ENCODE results near the gene RIPOR3. TPM values are rescaled to one million over a fixed set of nuclear protein-coding genes. Genes with fewer than 3 reads are reported as not detected.
A peak's percentile ranks its signal among the peaks of the same experiment; 100 is the strongest.

RIPOR3 gene
- total RNA-seq, 1 donor from 2014 or later = not detected

- Mint-ChIP-seq H3K4me3 (peak overlapping the region; percentile 82), H3K4me1 (ENCODE audit: low read depth) (peaks cover 30% of the 10 kb centered on the region), H3K36me3 (ENCODE audit: low read depth) (no peaks in the 10 kb centered on the region), H3K27me3 (ENCODE audit: insufficient read depth) (peaks cover 1% of the 10 kb centered on the region), H3K9me3 (no peaks in the 10 kb centered on the region), H3K27ac (no peak overlapping the region)
- DNase-seq (ENCODE audit: low spot score) = no peak
- intact Hi-C loops (cut with micrococcal nuclease) = no loop called here
These were observed 37.9 kb upstream of the RIPOR3 start for GRCh38 chr20:50728981-50729874.

- intact Hi-C loops (cut with micrococcal nuclease) = no loop called here
- Mint-ChIP-seq H3K27me3 (ENCODE audit: insufficient read depth) (peaks cover 1% of the 10 kb centered on the region), H3K27ac (no peak overlapping the region), H3K4me1 (ENCODE audit: low read depth) (peaks cover 26% of the 10 kb centered on the region), H3K36me3 (ENCODE audit: low read depth) (no peaks in the 10 kb centered on the region), H3K9me3 (no peaks in the 10 kb centered on the region), H3K4me3 (no peak overlapping the region)
- DNase-seq (ENCODE audit: low spot score) = no peak
These were observed 37.2 kb upstream of the RIPOR3 start for GRCh38 chr20:50728486-50728980.

GRCh38 chr20:50727792-50728485 lies 36.6 kb upstream of the RIPOR3 start:
- no peak overlapping the region for H3K27ac Mint-ChIP-seq
- no peak overlapping the region for H3K4me3 Mint-ChIP-seq
- H3K9me3 Mint-ChIP-seq = no peaks in the 10 kb centered on the region
- peaks cover 22% of the 10 kb centered on the region for H3K4me1 Mint-ChIP-seq (ENCODE audit: low read depth)
- no peaks in the 10 kb centered on the region for H3K36me3 Mint-ChIP-seq (ENCODE audit: low read depth)
- peaks cover 1% of the 10 kb centered on the region for H3K27me3 Mint-ChIP-seq (ENCODE audit: insufficient read depth)
- no peak for DNase-seq (ENCODE audit: low spot score)
- intact Hi-C loops (cut with micrococcal nuclease) = no loop called here

GRCh38 chr20:50726955-50727791 lies 35.8 kb upstream of the RIPOR3 start:
- Mint-ChIP-seq H3K4me1 (ENCODE audit: low read depth) (peaks cover 15% of the 10 kb centered on the region), H3K27me3 (ENCODE audit: insufficient read depth) (peaks cover 1% of the 10 kb centered on the region), H3K4me3 (no peak overlapping the region), H3K27ac (no peak overlapping the region), H3K36me3 (ENCODE audit: low read depth) (no peaks in the 10 kb centered on the region), H3K9me3 (no peaks in the 10 kb centered on the region)
- DNase-seq (ENCODE audit: low spot score) = no peak
- intact Hi-C loops (cut with micrococcal nuclease) = no loop called here

- H3K27me3 Mint-ChIP-seq (ENCODE audit: insufficient read depth) = peaks cover 1% of the 10 kb centered on the region
- peaks cover 12% of the 10 kb centered on the region for H3K4me1 Mint-ChIP-seq (ENCODE audit: low read depth)
These were observed 34.3 kb upstream of the RIPOR3 start for GRCh38 chr20:50725724-50726005.

GRCh38 chr20:50724851-50725723 lies 33.7 kb upstream of the RIPOR3 start:
- peaks cover 1% of the 10 kb centered on the region for H3K27me3 Mint-ChIP-seq (ENCODE audit: insufficient read depth)
- intact Hi-C loops (cut with micrococcal nuclease) = loop anchor here (1.0 to 2.0 kb wide), 2 partner anchors 21 to 532 kb away; no protein-coding TSS in a partner anchor
- no peak overlapping the region for H3K4me3 Mint-ChIP-seq
- H3K9me3 Mint-ChIP-seq = no peaks in the 10 kb centered on the region
- no peak for DNase-seq (ENCODE audit: low spot score)
- no peak overlapping the region for H3K27ac Mint-ChIP-seq
- H3K4me1 Mint-ChIP-seq (ENCODE audit: low read depth) = peaks cover 12% of the 10 kb centered on the region
- no peaks in the 10 kb centered on the region for H3K36me3 Mint-ChIP-seq (ENCODE audit: low read depth)

More at GRCh38 chr20:50725724-50726005, 34.3 kb upstream of the RIPOR3 start:
- intact Hi-C loops (cut with micrococcal nuclease) = loop anchor here (1.0 to 2.0 kb wide), 2 partner anchors 21 to 533 kb away; no protein-coding TSS in a partner anchor
- no peak for DNase-seq (ENCODE audit: low spot score)
- no peaks in the 10 kb centered on the region for H3K36me3 Mint-ChIP-seq (ENCODE audit: low read depth)
- H3K27ac Mint-ChIP-seq = no peak overlapping the region
- H3K9me3 Mint-ChIP-seq = no peaks in the 10 kb centered on the region
- H3K4me3 Mint-ChIP-seq = no peak overlapping the region

- Mint-ChIP-seq H3K27me3 (ENCODE audit: insufficient read depth) (peaks cover 1% of the 10 kb centered on the region), H3K9me3 (no peaks in the 10 kb centered on the region)
These were observed 32.9 kb upstream of the RIPOR3 start for GRCh38 chr20:50724112-50724725.

GRCh38 chr20:50723672-50724071 lies 32.3 kb upstream of the RIPOR3 start:
- Mint-ChIP-seq H3K4me1 (ENCODE audit: low read depth) (peaks cover 12% of the 10 kb centered on the region), H3K27me3 (ENCODE audit: insufficient read depth) (peaks cover 1% of the 10 kb centered on the region), H3K4me3 (no peak overlapping the region), H3K27ac (no peak overlapping the region), H3K36me3 (ENCODE audit: low read depth) (no peaks in the 10 kb centered on the region), H3K9me3 (no peaks in the 10 kb centered on the region)
- DNase-seq (ENCODE audit: low spot score) = no peak
- intact Hi-C loops (cut with micrococcal nuclease) = loop anchor here (2.0 kb wide), 1 partner anchor 531 kb away; no protein-coding TSS in a partner anchor

More at GRCh38 chr20:50724112-50724725, 32.9 kb upstream of the RIPOR3 start:
- Mint-ChIP-seq H3K4me3 (no peak overlapping the region), H3K36me3 (ENCODE audit: low read depth) (no peaks in the 10 kb centered on the region), H3K27ac (no peak overlapping the region), H3K4me1 (ENCODE audit: low read depth) (peaks cover 12% of the 10 kb centered on the region)
- DNase-seq (ENCODE audit: low spot score) = no peak
- intact Hi-C loops (cut with micrococcal nuclease) = loop anchor here (2.0 kb wide), 1 partner anchor 531 kb away; no protein-coding TSS in a partner anchor

GRCh38 chr20:50722424-50723155 lies 31.2 kb upstream of the RIPOR3 start:
- H3K4me3 Mint-ChIP-seq = no peak overlapping the region
- no peaks in the 10 kb centered on the region for H3K36me3 Mint-ChIP-seq (ENCODE audit: low read depth)
- peak overlapping the region; percentile 31 for H3K27ac Mint-ChIP-seq
- no peak for DNase-seq (ENCODE audit: low spot score)
- H3K9me3 Mint-ChIP-seq = no peaks in the 10 kb centered on the region
- H3K4me1 Mint-ChIP-seq (ENCODE audit: low read depth) = peaks cover 11% of the 10 kb centered on the region
- H3K27me3 Mint-ChIP-seq (ENCODE audit: insufficient read depth) = peaks cover 3% of the 10 kb centered on the region
- intact Hi-C loops (cut with micrococcal nuclease) = no loop called here

GRCh38 chr20:50721881-50722281 lies 30.5 kb upstream of the RIPOR3 start:
- Mint-ChIP-seq H3K4me1 (ENCODE audit: low read depth) (peaks cover 4% of the 10 kb centered on the region), H3K4me3 (no peak overlapping the region), H3K36me3 (ENCODE audit: low read depth) (no peaks in the 10 kb centered on the region), H3K27me3 (ENCODE audit: insufficient read depth) (peaks cover 3% of the 10 kb centered on the region), H3K27ac (no peak overlapping the region), H3K9me3 (no peaks in the 10 kb centered on the region)
- no peak for DNase-seq (ENCODE audit: low spot score)
- intact Hi-C loops (cut with micrococcal nuclease) = no loop called here

GRCh38 chr20:50720582-50720981 lies 29.2 kb upstream of the RIPOR3 start:
- no peaks in the 10 kb centered on the region for H3K36me3 Mint-ChIP-seq (ENCODE audit: low read depth)
- no peak for DNase-seq (ENCODE audit: low spot score)
- H3K27me3 Mint-ChIP-seq (ENCODE audit: insufficient read depth) = peaks cover 6% of the 10 kb centered on the region
- no peaks in the 10 kb centered on the region for H3K4me1 Mint-ChIP-seq (ENCODE audit: low read depth)
- H3K27ac Mint-ChIP-seq = no peak overlapping the region
- H3K4me3 Mint-ChIP-seq = no peak overlapping the region
- no peaks in the 10 kb centered on the region for H3K9me3 Mint-ChIP-seq
- intact Hi-C loops (cut with micrococcal nuclease) = no loop called here

Measured in activated T-helper 1 cell treated with anti-CD3 and anti-CD28 coated beads, Interleukin-12 subunit alpha, Interleukin-12 subunit beta, Interleukin-2, Interleukin-4 antibody, amounts not matched to agents 30 ng/mL and 10 ng/mL and 1 ng/mL, durations not matched to agents 14 hours and 24 hours and 36 hours (primary cell).